CD4-positive, alpha-beta T cell (primary cell): ENCODE data around the gene RERE. TPM values are rescaled to one million over a fixed set of nuclear protein-coding genes. Genes with fewer than 3 reads are reported as not detected.
A peak's percentile ranks its signal among the peaks of the same experiment; 100 is the strongest.
"Not testable (repeated sequence)": the region's sequence is repeated elsewhere in the genome, so short reads cannot be mapped to it uniquely, and the experiment has no call there.

Experiments used
- ATAC-seq: fragments of 200-7000 bp; cut with Tn5 transposase; one replicate; pipeline ENCODE4 v1.10.0; 2022; ENCODE audit warnings: mild to moderate bottlenecking; ENCODE audit not compliant: poor library complexity
- CTCF ChIA-PET: fragments of 350-600 bp; sonication (Branson Sonifier 250); formaldehyde crosslinking; loops from one replicate; lab custom pipeline; 2021; ENCODE audit warnings: antibody characterized with exemption, inconsistent platforms; lab: Charles Lee
- POLR2A ChIA-PET: fragments of 350-600 bp; sonication (Branson Sonifier 250); formaldehyde crosslinking; loops from one replicate; lab custom pipeline; 2021; ENCODE audit warnings: antibody characterized with exemption, inconsistent platforms; lab: Charles Lee
- DNase-seq, 14 experiments: peaks; one replicate each; pipeline ENCODE4 v3.0.0-alpha.2; 2013 to 2020; ENCODE audit warnings: mixed read lengths in 2 of 14
- H3K27ac ChIP-seq, 2 donors: one replicate each; pipeline versions ENCODE4 v1.5.1 to v1.7.0; 2013; ENCODE audit warnings: low read length in 2 of 2, low read depth in 1 of 2, mild to moderate bottlenecking in 1 of 2
- H3K27me3 ChIP-seq, 2 experiments: 1 replicate in 1 of 2; 2 replicates in 1 of 2; pipeline versions ENCODE4 v1.6.1 to v1.7.0; 2013; ENCODE audit warnings: low read length in 2 of 2, control low read depth in 1 of 2, mild to moderate bottlenecking in 1 of 2, moderate library complexity in 1 of 2; ENCODE audit not compliant: insufficient read depth in 2 of 2, control insufficient read depth in 1 of 2
- H3K36me3 ChIP-seq: one replicate; pipeline ENCODE4 v1.6.1; 2013; ENCODE audit warnings: low read length, control low read depth; ENCODE audit not compliant: insufficient read depth
- H3K4me1 ChIP-seq: one replicate; pipeline ENCODE4 v1.6.1; 2013; ENCODE audit warnings: low read length, control low read depth; ENCODE audit not compliant: insufficient read depth
- H3K4me3 ChIP-seq: one replicate; pipeline ENCODE4 v1.5.1; 2013; ENCODE audit warnings: mild to moderate bottlenecking, low read length, moderate library complexity
- H3K9me3 ChIP-seq, 2 experiments: 1 replicate in 1 of 2; 2 replicates in 1 of 2; pipeline versions ENCODE4 v1.6.1 to v1.7.0; 2013; ENCODE audit warnings: low read length in 2 of 2, mild to moderate bottlenecking in 2 of 2, control low read depth in 1 of 2, moderate library complexity in 1 of 2; ENCODE audit not compliant: control insufficient read depth in 1 of 2, insufficient read depth in 1 of 2
- H3K27ac Mint-ChIP-seq: one replicate; pipeline ENCODE4 v1.8.0; 2020; ENCODE audit warnings: mixed read lengths
- H3K27me3 Mint-ChIP-seq: one replicate; pipeline ENCODE4 v1.8.0; 2021; ENCODE audit warnings: mixed read lengths
- H3K36me3 Mint-ChIP-seq: one replicate; pipeline ENCODE4 v1.8.0; 2021; ENCODE audit warnings: low read depth, mixed read lengths
- H3K4me1 Mint-ChIP-seq: one replicate; pipeline ENCODE4 v1.8.0; 2021; ENCODE audit warnings: low read depth, mixed read lengths
- H3K4me3 Mint-ChIP-seq: one replicate; pipeline ENCODE4 v1.8.0; 2020; ENCODE audit warnings: mild to moderate bottlenecking, mixed read lengths
- H3K9me3 Mint-ChIP-seq: one replicate; pipeline ENCODE4 v1.8.0; 2020; ENCODE audit warnings: mixed read lengths
- intact Hi-C, 2 experiments: fragments of 100-400 bp; cut with DNase I in 1 of 2; cut with micrococcal nuclease in 1 of 2; formaldehyde crosslinking; loops; one replicate each; pipeline versions ENCODE4 v1.15.1 to v1.9.0; 2023 to 2025; cut with DNase I, micrococcal nuclease
- total RNA-seq, 174 experiments: library from RNA in 2 of 174; stranded (reverse) in 2 of 174; gene quantifications; one replicate each; pipeline ENCODE4 v1.2.3 and lab custom pipeline; 2021 to 2026
- TF ChIP-seq, protein P1 (sequence below): fragments of 200-600 bp; IDR thresholded peaks from one replicate; pipeline ENCODE4 v1.8.0; 2022; ENCODE audit warnings: antibody characterized with exemption, mild to moderate bottlenecking

Gene RERE
- total RNA-seq, 2 experiments from 2014 or later = 78.4 to 84.0 TPM

DNA sequence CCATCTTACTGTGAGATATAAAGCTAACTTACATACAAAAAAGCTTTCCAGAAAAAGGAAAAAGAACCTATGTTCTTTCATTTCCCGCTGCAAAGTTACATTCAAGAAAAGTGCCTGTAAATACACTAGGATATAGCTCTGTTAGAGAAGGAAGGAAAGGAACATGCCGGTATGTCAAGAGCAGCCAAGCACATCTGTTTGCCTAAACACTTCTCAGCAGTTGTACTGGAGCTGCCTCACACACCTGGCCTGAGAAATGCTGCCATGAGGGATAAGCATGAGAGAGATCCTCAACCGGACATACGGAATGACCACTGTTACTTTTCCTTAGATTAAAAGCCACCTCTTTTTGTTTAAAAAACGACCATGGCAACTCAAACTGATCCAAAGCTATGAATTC lies 189.7 kb downstream of the RERE start:
- Mint-ChIP-seq H3K4me1 (peaks cover 63% of the 10 kb centered on the region), H3K27ac (no peak overlapping the region), H3K9me3 (no peaks in the 10 kb centered on the region), H3K36me3 (no peaks in the 10 kb centered on the region), H3K4me3 (no peak overlapping the region), H3K27me3 (no peaks in the 10 kb centered on the region)
- DNase-seq (no peak), ATAC-seq (no peak)
- TF ChIP-seq, protein P1, sequence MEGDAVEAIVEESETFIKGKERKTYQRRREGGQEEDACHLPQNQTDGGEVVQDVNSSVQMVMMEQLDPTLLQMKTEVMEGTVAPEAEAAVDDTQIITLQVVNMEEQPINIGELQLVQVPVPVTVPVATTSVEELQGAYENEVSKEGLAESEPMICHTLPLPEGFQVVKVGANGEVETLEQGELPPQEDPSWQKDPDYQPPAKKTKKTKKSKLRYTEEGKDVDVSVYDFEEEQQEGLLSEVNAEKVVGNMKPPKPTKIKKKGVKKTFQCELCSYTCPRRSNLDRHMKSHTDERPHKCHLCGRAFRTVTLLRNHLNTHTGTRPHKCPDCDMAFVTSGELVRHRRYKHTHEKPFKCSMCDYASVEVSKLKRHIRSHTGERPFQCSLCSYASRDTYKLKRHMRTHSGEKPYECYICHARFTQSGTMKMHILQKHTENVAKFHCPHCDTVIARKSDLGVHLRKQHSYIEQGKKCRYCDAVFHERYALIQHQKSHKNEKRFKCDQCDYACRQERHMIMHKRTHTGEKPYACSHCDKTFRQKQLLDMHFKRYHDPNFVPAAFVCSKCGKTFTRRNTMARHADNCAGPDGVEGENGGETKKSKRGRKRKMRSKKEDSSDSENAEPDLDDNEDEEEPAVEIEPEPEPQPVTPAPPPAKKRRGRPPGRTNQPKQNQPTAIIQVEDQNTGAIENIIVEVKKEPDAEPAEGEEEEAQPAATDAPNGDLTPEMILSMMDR = no peak
- H3K9me3 ChIP-seq = no peaks in the 10 kb centered on the region
- intact Hi-C loops = no loop called here
- H3K36me3 ChIP-seq = no peaks in the 10 kb centered on the region
- no peak overlapping the region for H3K27ac ChIP-seq
- ChIA-PET CTCF (interaction anchor here (1.1 kb wide), 1 partner anchor 99 kb away, joined by 3 read pairs; no protein-coding TSS in a partner anchor), POLR2A (interaction anchor here (1.2 kb wide), 1 partner anchor 11 kb away, joined by 4 read pairs; no protein-coding TSS in a partner anchor)
- no peak overlapping the region for H3K4me3 ChIP-seq
- no peaks in the 10 kb centered on the region for H3K4me1 ChIP-seq
- H3K27me3 ChIP-seq = no peaks in the 10 kb centered on the region

DNA sequence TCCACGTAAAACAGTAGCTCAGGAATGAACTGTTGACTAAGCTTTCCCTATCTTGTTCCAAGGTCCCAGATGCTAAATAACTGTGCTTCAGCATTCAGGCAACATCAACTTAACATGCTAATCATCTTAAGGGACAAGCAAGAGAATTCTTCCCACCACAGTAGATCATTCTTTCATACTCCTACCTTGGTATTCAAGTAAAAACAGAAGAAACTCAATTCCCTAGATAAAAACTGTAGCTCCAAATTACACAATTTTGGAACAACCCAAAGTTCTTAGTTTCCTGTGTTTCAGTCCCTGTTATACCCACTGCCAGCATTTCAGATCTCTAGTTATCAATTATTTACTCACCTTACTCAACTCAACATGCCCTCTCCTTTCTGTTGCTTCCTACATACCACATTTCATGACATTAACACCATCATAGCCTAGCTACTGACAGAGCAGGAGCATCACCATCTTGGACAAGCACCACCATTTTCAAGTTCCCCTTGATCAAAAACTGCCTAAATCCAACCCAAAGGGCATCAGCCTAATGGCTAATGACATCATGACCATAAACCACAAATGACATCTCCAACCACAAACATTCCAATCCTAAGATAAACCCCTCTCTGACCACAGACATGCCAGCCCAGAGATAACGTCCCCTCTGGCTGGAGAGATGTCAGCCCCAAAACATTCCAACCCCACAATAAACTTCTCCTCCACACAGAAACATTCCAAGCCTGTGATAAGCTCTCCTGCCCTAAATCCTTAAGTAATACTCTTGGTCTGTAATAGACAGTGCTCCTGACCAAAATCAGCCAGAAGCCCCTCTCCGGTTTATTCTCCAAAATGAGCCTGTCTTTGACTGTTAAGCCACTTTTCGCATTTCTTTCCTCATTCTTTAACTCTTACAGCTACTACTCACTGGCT lies 191.2 kb downstream of the RERE start:
- Histone ChIP-seq H3K27ac (no peak overlapping the region), H3K9me3 (no peaks in the 10 kb centered on the region), H3K36me3 (no peaks in the 10 kb centered on the region), H3K27me3 (no peaks in the 10 kb centered on the region), H3K4me3 (no peak overlapping the region), H3K4me1 (no peaks in the 10 kb centered on the region)
- Mint-ChIP-seq H3K27ac (no peak overlapping the region), H3K9me3 (no peaks in the 10 kb centered on the region), H3K27me3 (no peaks in the 10 kb centered on the region), H3K36me3 (no peaks in the 10 kb centered on the region), H3K4me1 (peaks cover 52% of the 10 kb centered on the region), H3K4me3 (no peak overlapping the region)
- intact Hi-C loops = no loop called here
- POLR2A ChIA-PET = no interaction called here
- DNase-seq (no peak), ATAC-seq (no peak)
- CTCF ChIA-PET = no interaction called here
- TF ChIP-seq, protein P1 = no peak

DNA sequence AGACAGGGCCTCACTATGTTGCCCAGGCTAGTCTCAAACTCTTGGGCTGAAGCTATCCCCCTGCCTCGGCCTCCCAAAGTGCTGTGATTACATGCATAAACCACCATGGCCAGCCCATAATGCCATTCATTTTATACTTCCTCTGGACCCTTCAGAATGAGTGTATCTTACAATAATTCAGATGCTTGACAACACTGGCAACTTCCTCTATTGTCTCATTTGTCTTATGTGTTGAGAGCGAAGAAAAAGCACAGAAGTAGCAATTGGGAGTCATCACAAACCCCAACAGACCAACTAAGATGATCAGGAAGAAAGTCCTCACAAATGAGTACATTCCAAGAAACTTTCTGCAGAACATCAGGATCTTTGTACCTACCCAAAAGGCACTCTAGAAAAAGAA lies 191.9 kb downstream of the RERE start:
- H3K4me3 ChIP-seq = no peak overlapping the region
- POLR2A ChIA-PET = no interaction called here
- H3K36me3 Mint-ChIP-seq = no peaks in the 10 kb centered on the region

DNA sequence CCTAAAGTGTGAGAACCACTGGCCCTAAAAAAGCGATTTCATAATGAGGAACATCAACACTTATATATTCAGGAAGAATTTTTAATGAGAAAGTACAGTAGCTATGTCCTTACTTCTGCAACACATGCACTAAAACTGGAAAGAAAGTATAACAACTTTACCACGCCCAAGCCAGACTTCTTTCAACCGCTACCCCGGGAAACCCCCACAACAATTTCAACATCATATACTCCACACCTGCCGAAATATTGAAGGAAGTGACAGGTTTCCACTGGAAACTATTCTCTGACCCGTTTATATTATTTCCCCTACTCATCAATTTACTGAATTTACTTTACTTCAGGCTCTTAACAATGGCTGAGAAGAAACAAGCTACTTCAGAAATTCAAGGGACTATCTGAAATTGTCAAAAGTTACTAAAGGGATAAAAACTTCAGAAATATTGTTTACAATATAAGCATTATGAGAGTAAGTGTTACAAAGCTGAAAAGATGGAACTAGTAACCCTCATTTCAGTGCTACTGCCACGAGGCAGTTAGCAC lies 193.7 kb downstream of the RERE start:
- H3K27me3 Mint-ChIP-seq, CTCF ChIA-PET, H3K4me3 ChIP-seq, H3K36me3 ChIP-seq, POLR2A ChIA-PET, H3K36me3 Mint-ChIP-seq, intact Hi-C loops, H3K27ac ChIP-seq, H3K9me3 Mint-ChIP-seq, H3K4me1 ChIP-seq, H3K27me3 ChIP-seq, H3K4me3 Mint-ChIP-seq, H3K9me3 ChIP-seq: not testable (repeated sequence)
- Mint-ChIP-seq H3K27ac (peak overlapping the region; percentile 36), H3K4me1 (peaks cover 31% of the 10 kb centered on the region)
- ATAC-seq = peak; percentile 54
- DNase-seq = peak in 3 of 14 experiments; percentile 19 to 44 (median 27)

More for the DNA sequence above, 191.9 kb downstream of the RERE start:
- H3K27ac Mint-ChIP-seq = no peak overlapping the region
- H3K9me3 ChIP-seq = no peaks in the 10 kb centered on the region
- no peaks in the 10 kb centered on the region for H3K4me1 ChIP-seq
- peaks cover 48% of the 10 kb centered on the region for H3K4me1 Mint-ChIP-seq
- no peak overlapping the region for H3K27ac ChIP-seq
- no peaks in the 10 kb centered on the region for H3K27me3 Mint-ChIP-seq
- CTCF ChIA-PET = no interaction called here
- H3K9me3 Mint-ChIP-seq = no peaks in the 10 kb centered on the region
- no peak overlapping the region for H3K4me3 Mint-ChIP-seq
- TF ChIP-seq, protein P1 = no peak
- ATAC-seq = no peak
- H3K36me3 ChIP-seq = no peaks in the 10 kb centered on the region
- intact Hi-C loops = no loop called here
- peak in 1 of 14 experiments; percentile 4 for DNase-seq
- no peaks in the 10 kb centered on the region for H3K27me3 ChIP-seq

DNA sequence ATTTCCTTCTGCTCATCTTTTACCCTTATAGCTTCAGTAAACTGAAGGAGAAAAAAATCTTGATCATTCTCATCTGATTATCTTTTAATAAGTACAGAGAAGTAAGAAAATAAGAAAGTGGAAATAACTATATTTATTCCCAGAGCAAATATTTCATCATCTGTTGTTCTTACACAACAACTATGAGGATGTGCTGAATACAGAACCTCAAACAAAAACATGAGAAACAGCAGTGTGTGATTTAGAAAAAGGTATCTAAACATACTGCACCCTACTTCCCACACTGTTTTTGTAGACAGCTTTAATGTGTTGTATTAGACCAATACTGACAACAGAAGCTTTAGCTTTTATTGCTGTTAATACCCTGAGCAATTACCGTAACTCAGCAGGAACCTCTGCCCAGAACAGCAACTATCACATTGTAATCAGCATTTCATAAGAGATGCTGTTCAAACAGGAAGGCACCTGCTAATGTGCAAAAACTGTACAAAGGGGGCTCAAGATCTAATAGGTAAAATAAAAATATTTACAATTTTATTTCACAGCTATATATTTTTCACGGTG lies 195.6 kb downstream of the RERE start:
- H3K27me3 ChIP-seq, DNase-seq, H3K36me3 Mint-ChIP-seq, H3K36me3 ChIP-seq, H3K27me3 Mint-ChIP-seq, CTCF ChIA-PET, H3K4me1 ChIP-seq, intact Hi-C loops, H3K27ac ChIP-seq, H3K27ac Mint-ChIP-seq, H3K9me3 Mint-ChIP-seq, H3K9me3 ChIP-seq, POLR2A ChIA-PET, H3K4me3 Mint-ChIP-seq, H3K4me3 ChIP-seq, ATAC-seq: not testable (repeated sequence)
- peaks cover 23% of the 10 kb centered on the region for H3K4me1 Mint-ChIP-seq
